Measurements from ENCODE around the gene PPFIBP1.

DNA sequence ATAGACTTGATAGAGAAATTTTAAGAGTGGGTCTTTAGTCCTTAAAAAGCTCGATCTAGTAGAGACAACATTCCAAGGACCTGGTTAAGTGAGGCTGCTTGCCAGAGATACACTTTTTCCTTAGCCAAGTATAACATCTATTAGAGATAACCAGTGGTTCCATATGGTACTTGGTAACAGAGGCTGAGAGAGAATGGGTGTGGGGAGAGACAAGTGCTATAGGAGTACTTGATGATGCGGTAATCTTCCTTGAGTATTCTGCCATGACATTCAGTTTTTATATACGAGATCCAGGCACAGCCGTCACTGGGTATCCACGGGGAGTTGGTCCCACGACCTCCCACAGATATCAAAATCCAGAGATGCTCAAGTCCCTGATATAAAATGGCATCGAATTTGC, 94.8 kb downstream of the PPFIBP1 start:
- TF ChIP-seq POLR2A (IDR thresholded peaks at IDR 0.05; ENCODE audit: control extremely low read depth in 1 of 2, low read depth in 2 of 2, low read length in 2 of 2), result no peak
- TF ChIP-seq EZH2 (IDR thresholded peaks at IDR 0.05; ENCODE audit: low read depth, low read length, severe bottlenecking), result no peak
- no peak for TF ChIP-seq SP1 (IDR thresholded peaks at IDR 0.05; ENCODE audit: low read depth, low read length)
- TF ChIP-seq JUN (IDR thresholded peaks at IDR 0.05; ENCODE audit: low read depth, low read length), result no peak
- TF ChIP-seq POLR2AphosphoS5 (IDR thresholded peaks at IDR 0.05; ENCODE audit: low read depth, low read length), result no peak
- TF ChIP-seq, protein P1, sequence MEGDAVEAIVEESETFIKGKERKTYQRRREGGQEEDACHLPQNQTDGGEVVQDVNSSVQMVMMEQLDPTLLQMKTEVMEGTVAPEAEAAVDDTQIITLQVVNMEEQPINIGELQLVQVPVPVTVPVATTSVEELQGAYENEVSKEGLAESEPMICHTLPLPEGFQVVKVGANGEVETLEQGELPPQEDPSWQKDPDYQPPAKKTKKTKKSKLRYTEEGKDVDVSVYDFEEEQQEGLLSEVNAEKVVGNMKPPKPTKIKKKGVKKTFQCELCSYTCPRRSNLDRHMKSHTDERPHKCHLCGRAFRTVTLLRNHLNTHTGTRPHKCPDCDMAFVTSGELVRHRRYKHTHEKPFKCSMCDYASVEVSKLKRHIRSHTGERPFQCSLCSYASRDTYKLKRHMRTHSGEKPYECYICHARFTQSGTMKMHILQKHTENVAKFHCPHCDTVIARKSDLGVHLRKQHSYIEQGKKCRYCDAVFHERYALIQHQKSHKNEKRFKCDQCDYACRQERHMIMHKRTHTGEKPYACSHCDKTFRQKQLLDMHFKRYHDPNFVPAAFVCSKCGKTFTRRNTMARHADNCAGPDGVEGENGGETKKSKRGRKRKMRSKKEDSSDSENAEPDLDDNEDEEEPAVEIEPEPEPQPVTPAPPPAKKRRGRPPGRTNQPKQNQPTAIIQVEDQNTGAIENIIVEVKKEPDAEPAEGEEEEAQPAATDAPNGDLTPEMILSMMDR (IDR thresholded peaks at IDR 0.05; ENCODE audit: control extremely low read depth in 1 of 3, insufficient read depth in 1 of 3, low read depth in 1 of 3, low read length in 3 of 3), result no peak
- no peak for TF ChIP-seq TAF1 (IDR thresholded peaks at IDR 0.05; ENCODE audit: low read depth, low read length)
- no peak for TF ChIP-seq HDAC6 (IDR thresholded peaks at IDR 0.05; ENCODE audit: low read depth, low read length)

Measured in H1 (cell line).